Stimulated activated CD4-positive, alpha-beta T cell treated with anti-CD3 and anti-CD28 coated beads, Interleukin-1b, Interleukin-23, amount 100 ng/mL, for 4 hours (primary cell): Measurements from ENCODE around the gene KRT72.

ENCODE experiments used
- DNase-seq, 2 donors: peaks; one replicate each; pipeline ENCODE4 v3.0.0-alpha.2; 2020; ENCODE audit warnings: low read depth in 2 of 2

Gene KRT72

GRCh38 chr12:52578469-52578868, 22.8 kb downstream of the KRT72 start:
- DNase-seq = no peak

- DNase-seq = no peak
Measured at GRCh38 chr12:52577316-52577715, 23.9 kb downstream of the KRT72 start.

- no peak for DNase-seq
Measured at GRCh38 chr12:52575948-52576347, 25.3 kb downstream of the KRT72 start.

GRCh38 chr12:52575256-52575655, 26.0 kb downstream of the KRT72 start:
- DNase-seq = no peak

GRCh38 chr12:52573743-52574142, 27.5 kb downstream of the KRT72 start, which contains the start of gene KRT74:
Gene KRT74 (minus strand): TSS chr12:52573843. CDS start chr12:52573777, 66 bp downstream.
- DNase-seq = no peak

DNA sequence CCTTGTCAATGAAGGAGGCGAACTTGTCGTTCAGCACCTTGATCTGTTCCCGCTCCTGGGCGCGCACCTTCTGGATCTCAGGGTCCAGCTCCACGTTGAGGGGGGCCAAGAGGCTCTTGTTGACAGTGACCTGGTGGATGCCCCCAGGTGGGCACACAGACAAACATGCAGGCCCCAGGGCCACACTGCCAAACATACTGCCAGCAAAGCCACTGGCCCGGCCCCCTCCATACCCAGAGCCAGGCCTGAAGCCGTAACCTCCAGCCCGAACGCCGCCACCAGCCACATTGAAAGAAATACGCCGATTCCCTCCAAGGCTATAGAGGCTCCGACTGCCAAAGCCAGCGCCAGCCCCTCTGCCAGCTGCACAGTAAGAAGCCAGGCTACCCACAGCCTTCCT, 28.0 kb downstream of the KRT72 start:
- DNase-seq = no peak

DNA sequence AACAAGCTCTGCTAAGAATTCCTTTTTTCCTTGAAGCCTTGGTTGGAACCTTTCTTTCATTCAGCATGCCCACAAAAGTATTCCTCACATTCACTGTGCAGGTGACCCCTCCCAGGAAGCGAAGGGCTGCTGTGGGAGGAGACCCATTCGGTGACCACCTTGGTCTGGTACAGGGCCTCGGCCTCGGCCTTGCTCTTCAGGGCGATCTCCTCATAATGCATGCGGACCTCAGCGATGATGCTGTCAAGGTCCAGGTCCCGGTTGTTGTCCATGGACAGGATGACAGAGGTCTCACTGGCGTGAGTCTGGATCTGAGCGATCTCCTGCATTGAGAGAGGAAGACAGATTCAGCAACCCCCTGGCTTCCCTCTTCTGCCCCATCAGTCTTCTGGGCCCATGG, 30.8 kb downstream of the KRT72 start:
- no peak for DNase-seq

- DNase-seq = no peak
Measured at GRCh38 chr12:52568111-52568510, 33.2 kb downstream of the KRT72 start.

DNA sequence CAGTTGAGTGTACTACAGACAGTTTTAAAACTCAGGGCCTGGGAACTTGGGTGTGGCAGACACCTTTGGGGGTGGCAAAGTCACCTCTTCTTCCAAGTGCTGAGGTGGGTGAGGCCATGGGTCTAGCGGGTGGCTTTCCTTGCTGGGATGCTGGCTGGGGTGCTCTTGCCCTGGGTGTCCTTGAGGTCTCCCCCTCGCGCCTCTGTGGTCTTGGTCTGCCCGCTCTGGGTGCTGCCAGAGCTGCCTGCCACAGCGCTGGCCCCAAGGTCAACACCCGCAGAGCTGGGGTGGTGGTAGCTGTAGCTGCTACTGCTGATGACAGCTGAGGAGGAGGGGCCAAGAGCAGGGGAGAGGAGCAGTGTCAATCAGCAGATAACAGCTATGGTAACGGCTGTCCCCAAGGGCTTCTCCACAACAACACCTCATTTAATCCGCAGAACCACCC, 34.4 kb downstream of the KRT72 start:
- no peak for DNase-seq

GRCh38 chr12:52564582-52564981, 36.7 kb downstream of the KRT72 start:
- DNase-seq = no peak

GRCh38 chr12:52561880-52562449, 39.3 kb downstream of the KRT72 start:
- DNase-seq = no peak

- DNase-seq = no peak
Measured at GRCh38 chr12:52559979-52560378, 41.3 kb downstream of the KRT72 start.

GRCh38 chr12:52558781-52559445, 42.4 kb downstream of the KRT72 start:
- no peak for DNase-seq

DNA sequence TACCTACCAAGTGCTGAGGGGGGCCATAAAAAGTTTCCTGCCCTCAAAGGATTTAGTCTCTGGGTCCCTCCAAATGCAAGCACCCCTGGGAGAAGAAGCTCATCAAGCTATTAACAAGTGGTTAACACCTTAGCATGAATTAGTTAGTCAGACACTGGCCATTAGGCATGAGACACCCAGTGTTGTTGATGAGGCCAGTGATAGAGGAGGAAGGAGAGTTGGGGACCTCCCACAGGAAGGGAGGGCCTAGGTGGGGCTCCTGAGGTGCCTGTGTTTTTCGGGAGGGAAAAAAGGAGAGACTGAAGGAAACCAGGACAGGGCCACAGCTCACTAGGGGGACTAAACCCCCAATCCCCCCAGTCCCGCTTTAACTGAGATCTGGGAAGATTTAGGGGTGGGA, 43.8 kb downstream of the KRT72 start:
- DNase-seq = no peak

- DNase-seq = no peak
Measured at GRCh38 chr12:52555577-52555976, 45.7 kb downstream of the KRT72 start.

DNA sequence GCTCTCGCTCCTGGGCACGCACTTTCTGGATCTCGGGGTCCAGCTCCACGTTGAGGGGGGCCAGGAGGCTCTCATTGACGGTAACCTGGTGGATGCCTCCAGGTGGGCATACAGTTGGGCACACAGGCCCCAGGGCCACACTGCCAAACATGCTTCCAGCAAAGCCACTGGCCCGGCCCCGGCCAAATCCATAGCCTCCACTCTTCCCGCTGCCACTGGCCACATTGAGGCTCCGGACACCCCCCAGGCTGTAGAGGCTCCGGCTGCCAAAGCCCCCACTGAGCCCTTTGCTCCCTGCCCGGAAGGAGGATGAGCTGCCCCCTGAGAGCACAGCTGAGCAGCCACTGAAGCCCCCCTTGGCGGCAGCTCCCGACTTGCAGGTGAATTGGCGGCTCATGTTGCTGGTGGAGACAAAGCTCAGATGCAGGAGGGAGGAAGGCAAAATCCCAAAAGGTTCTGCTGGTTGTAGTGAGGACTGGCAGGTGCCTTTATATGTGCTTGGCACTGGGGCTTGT, 48.5 kb downstream of the KRT72 start, which contains the start of gene KRT71:
KRT71 (minus strand) TSS at position 465 of the 515 bp plus-strand sequence; CDS start at position 397, 68 bp downstream.
- no peak for DNase-seq

DNA sequence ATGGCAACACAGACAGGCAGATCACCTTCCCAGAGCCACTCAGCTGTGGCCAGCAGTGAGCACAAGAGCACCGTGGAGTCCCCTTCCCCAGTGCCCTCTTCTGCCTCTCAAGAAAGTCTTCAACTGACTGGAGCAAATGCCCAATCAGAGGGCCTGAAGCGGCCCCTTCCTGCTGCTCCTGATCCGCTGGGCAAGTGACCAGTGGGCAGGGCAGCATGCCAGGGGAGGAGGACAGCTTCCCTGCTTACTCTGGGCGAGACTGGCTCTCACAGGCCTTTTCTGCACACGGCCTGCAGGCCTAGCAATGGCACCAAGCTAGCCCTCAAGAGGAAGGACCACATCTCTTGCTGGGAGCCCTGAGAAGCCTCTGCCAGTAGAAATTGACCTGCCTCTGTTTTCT, 49.2 kb downstream of the KRT72 start:
- DNase-seq = no peak

DNA sequence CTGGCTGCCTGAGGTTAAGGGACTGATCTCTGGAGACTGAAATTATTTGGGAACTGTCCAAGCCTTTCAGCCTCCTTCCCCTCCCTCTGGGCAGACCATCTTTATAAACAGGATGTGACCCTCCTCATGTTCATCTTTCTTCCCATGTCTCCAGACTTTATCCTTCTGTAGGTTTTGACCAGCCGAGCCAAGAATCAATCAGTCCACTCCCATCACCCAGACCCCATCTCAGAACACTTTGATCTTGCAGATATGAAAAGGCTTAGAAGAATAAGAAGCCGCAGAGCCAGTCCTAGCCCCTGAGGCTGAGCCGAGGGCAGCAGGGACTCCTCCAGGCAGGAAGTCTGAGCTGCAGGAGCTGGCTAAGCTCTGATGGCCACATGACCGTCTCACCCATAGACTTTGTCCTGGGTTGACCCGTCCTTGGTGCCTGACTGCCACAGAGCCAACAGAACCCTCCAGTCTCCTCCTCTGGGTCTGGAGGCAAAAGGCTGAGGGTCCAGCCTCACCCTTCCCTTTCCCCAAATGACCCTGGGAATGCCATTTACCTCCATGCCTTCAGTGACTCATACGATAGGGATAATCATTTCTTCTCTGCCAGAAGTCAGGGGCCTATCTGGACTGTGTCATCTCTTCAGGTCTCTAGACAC, 49.9 kb downstream of the KRT72 start:
- no peak for DNase-seq

DNA sequence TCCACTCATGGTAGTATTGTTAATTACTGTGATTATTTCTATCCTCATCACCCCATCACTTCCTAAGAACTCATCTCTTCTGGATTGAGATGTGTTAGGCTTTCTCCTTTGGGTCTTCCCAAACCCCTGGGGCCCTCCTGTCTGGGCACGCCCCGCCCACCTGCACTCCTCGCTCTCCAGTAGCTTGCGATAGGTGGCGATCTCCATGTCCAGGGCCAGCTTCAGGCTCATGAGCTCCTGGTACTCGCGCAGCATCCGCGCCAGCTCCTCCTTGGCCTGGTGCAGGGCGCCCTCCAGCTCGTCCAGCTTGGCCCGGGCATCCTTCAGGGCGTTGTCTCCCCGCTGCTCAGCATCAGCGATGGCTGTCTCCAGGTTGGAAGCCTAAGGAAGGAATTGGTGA, 55.1 kb downstream of the KRT72 start:
- no peak for DNase-seq

DNA sequence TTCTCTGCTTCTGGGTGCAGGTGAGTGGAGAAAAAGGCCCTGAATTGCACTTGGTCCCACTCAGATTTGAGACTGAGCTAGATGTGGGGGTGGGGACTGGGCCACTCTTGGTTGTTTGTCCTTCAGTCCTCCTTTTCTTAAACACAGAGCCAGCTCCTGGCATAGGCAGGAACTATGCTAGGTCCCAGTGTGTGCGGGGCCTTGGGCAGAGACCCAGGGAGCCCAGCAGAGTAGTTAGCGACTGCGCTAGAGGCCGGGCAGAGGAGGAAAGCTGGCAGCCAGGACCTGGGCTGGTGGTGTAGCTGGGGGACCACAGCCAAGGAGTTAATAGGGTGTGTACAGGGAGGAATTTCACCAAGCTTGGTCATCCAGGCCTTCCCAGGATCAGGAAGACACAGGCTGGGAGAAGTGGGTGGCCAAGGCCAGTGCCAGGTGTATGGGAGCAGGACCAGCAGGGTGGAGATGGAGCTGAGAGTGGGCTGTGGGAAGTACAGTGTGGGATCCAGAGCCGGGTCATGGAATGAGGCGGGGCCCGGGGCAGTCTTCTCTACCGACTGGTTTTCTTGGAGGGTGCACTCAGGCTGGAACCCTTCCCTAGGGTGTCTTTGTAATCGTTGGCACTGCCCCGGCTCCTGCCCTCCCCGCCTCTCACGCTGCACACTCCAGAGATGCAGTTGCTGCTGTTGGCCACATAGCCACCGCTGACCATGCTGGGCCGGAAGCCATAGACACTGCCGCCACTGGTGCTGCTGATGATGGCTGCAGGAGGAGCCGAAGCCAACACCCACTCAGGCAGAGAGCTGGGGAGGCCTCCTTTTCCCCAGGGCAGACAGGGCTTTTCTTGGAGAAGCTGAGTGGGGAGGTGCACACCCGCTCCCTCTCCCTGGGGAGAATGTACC, 57.0 kb downstream of the KRT72 start:
- no peak for DNase-seq

DNA sequence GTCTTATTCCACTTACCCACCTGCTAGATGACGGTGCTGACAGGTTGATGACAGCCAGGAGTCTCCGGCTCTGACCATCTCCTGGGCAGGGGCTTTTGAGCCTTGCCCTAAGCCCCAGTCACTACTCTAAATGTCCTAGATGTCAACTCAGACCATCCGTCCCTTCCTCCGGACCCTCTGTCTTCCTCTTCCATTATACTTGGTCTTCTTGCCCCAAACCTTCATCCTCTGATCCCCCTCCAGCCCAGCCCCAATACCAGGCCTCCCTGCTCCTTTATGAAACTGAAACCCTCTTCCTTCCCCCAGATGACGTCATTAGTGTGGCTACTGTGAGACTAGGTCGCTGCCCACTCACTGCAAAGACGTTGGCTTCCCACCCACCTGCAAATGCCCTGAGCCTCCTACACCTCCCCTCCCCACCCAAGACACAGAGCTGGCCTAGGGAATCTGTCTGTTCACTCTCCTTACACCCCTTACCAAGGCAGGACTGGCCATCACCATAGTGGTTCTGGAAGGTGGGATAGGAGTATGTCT, 58.4 kb downstream of the KRT72 start:
- no peak for DNase-seq

GRCh38 chr12:52542157-52542556, 59.1 kb downstream of the KRT72 start:
- DNase-seq = no peak
